SH-SY5Y (cell line): ENCODE data around the gene RAVER2.

Source experiments
- GATA2 ChIP-seq: IDR thresholded peaks from 2 replicates; pipeline ENCODE4 v1.6.1; 2011; ENCODE audit warnings: mild to moderate bottlenecking, low read depth, low read length
- GATA3 ChIP-seq: IDR thresholded peaks from 2 replicates; pipeline ENCODE4 v1.6.1; 2011; ENCODE audit warnings: low read depth, mild to moderate bottlenecking, low read length, moderate library complexity

DNA sequence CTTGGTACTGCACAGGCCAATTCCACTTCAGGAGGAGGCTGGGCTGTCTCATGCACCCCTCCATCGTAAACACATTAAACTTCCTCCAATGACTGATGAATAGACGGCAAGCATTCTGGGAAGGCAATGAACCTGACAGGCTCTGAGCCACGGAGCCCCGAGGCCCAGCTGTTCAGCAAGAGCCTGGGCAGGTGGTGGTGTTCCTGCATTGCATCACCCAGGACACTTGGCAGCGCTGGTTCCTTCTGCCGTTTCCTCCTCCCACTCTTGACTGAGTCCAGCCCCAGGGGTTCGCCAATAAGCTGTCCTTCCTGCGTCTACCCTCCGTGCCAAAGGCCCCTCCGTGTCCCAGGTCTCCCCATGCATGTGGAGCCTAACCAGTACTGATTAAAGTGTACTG, 111.7 kb downstream of the RAVER2 start:
- TF ChIP-seq GATA3: no peak
- TF ChIP-seq GATA2: no peak
